ENCODE measurements around the gene LRFN2. TPM values are rescaled to one million over a fixed set of nuclear protein-coding genes. Genes with fewer than 3 reads are reported as not detected.

The LRFN2 gene
- polyA plus RNA-seq, 1 donor from 2014 or later: 14.8 TPM

- Histone ChIP-seq H3K79me2 (replicated peaks; ENCODE audit: insufficient read depth, low read length) (no peaks in the 10 kb centered on the region), H3K4me3 (ENCODE audit: low read length) (no peak overlapping the region), H3K9me2 (ENCODE audit: insufficient read depth, low read length) (no peaks in the 10 kb centered on the region), H3K4me2 (ENCODE audit: low read length) (no peak overlapping the region), H3K27ac (ENCODE audit: low read length) (peak overlapping the region; percentile 19), H3K27me3 (ENCODE audit: insufficient read depth, low read depth, low read length) (no peaks in the 10 kb centered on the region), H3F3A (ENCODE audit: insufficient read depth, low read length, poor library complexity, severe bottlenecking) (no peaks in the 10 kb centered on the region), H3K9me3 (ENCODE audit: low read length) (no peaks in the 10 kb centered on the region), H3K36me3 (ENCODE audit: insufficient read depth, low read length) (no peaks in the 10 kb centered on the region), H2AFZ (ENCODE audit: low read depth, low read length) (no peak overlapping the region), H3K9ac (ENCODE audit: low read length) (peak overlapping the region; percentile 17), H4K20me1 (ENCODE audit: insufficient read depth) (no peaks in the 10 kb centered on the region)
- no peak for TF ChIP-seq REST (IDR thresholded peaks at IDR 0.05; ENCODE audit: borderline replicate concordance)
- TF ChIP-seq RAD21 (conservative IDR thresholded peaks at IDR 0.05): no peak
- no peak for TF ChIP-seq MXI1 (conservative IDR thresholded peaks at IDR 0.05; ENCODE audit: poor library complexity, severe bottlenecking)
- TF ChIP-seq EP300 (conservative IDR thresholded peaks at IDR 0.05; ENCODE audit: poor library complexity, severe bottlenecking): no peak
- no peak for TF ChIP-seq SMC3 (conservative IDR thresholded peaks at IDR 0.05; ENCODE audit: poor library complexity)
- TF ChIP-seq CTCF (IDR thresholded peaks at IDR 0.05; ENCODE audit: poor library complexity, severe bottlenecking): no peak
- no peak for TF ChIP-seq TAF1 (IDR thresholded peaks at IDR 0.05; ENCODE audit: low read depth)
- TF ChIP-seq EZH2 (IDR thresholded peaks at IDR 0.05; ENCODE audit: borderline replicate concordance, insufficient read depth, low read length, poor library complexity, severe bottlenecking): no peak
- no peak for TF ChIP-seq POLR2AphosphoS5 (IDR thresholded peaks at IDR 0.05)
Observed at GRCh38 chr6:40349123-40349900, 237.9 kb downstream of the LRFN2 start.

- no peak for TF ChIP-seq EZH2 (IDR thresholded peaks at IDR 0.05; ENCODE audit: borderline replicate concordance, insufficient read depth, low read length, poor library complexity, severe bottlenecking)
- no peak for TF ChIP-seq SMC3 (conservative IDR thresholded peaks at IDR 0.05; ENCODE audit: poor library complexity)
- no peak for TF ChIP-seq REST (IDR thresholded peaks at IDR 0.05; ENCODE audit: borderline replicate concordance)
- no peak for TF ChIP-seq POLR2AphosphoS5 (IDR thresholded peaks at IDR 0.05)
- TF ChIP-seq CTCF (IDR thresholded peaks at IDR 0.05; ENCODE audit: poor library complexity, severe bottlenecking): no peak
- no peak for TF ChIP-seq MXI1 (conservative IDR thresholded peaks at IDR 0.05; ENCODE audit: poor library complexity, severe bottlenecking)
- TF ChIP-seq TAF1 (IDR thresholded peaks at IDR 0.05; ENCODE audit: low read depth): no peak
- no peak for TF ChIP-seq EP300 (conservative IDR thresholded peaks at IDR 0.05; ENCODE audit: poor library complexity, severe bottlenecking)
- TF ChIP-seq RAD21 (conservative IDR thresholded peaks at IDR 0.05): no peak
- H3K79me2 ChIP-seq (replicated peaks; ENCODE audit: insufficient read depth, low read length): no peaks in the 10 kb centered on the region
- H3K9me2 ChIP-seq (ENCODE audit: insufficient read depth, low read length): no peaks in the 10 kb centered on the region
- no peaks in the 10 kb centered on the region for H3F3A ChIP-seq (ENCODE audit: insufficient read depth, low read length, poor library complexity, severe bottlenecking)
- no peak overlapping the region for H2AFZ ChIP-seq (ENCODE audit: low read depth, low read length)
- H3K4me2 ChIP-seq (ENCODE audit: low read length): no peak overlapping the region
- no peak overlapping the region for H3K27ac ChIP-seq (ENCODE audit: low read length)
- no peaks in the 10 kb centered on the region for H3K36me3 ChIP-seq (ENCODE audit: insufficient read depth, low read length)
- H3K9ac ChIP-seq (ENCODE audit: low read length): no peak overlapping the region
- no peak overlapping the region for H3K4me3 ChIP-seq (ENCODE audit: low read length)
- H3K27me3 ChIP-seq (ENCODE audit: insufficient read depth, low read depth, low read length): no peaks in the 10 kb centered on the region
- H4K20me1 ChIP-seq (ENCODE audit: insufficient read depth): no peaks in the 10 kb centered on the region
- H3K9me3 ChIP-seq (ENCODE audit: low read length): no peaks in the 10 kb centered on the region
Observed at GRCh38 chr6:40348591-40348990, 238.6 kb downstream of the LRFN2 start.

All from neural cell (in vitro differentiated cells).